NCI-H2081 (cell line): ENCODE measurements around the gene ATP5F1D.

Experiments
- DNase-seq, 2 experiments: peaks; one replicate each; lab custom pipeline; 2025; lab: John Stamatoyannopoulos, UW

The ATP5F1D gene

GRCh38 chr19:1270854-1271527 is 29.4 kb downstream of the ATP5F1D start:
- no peak for DNase-seq

- DNase-seq = no peak
These were observed 30.2 kb downstream of the ATP5F1D start for GRCh38 chr19:1271528-1272422.

- no peak for DNase-seq
These were observed 31.1 kb downstream of the ATP5F1D start for GRCh38 chr19:1272423-1273262.

- DNase-seq = no peak
These were observed 31.9 kb downstream of the ATP5F1D start for GRCh38 chr19:1273263-1274041.

- no peak for DNase-seq
These were observed 32.7 kb downstream of the ATP5F1D start for GRCh38 chr19:1274081-1274851.

- peak; percentile 27 to 41 for DNase-seq
These were observed 33.3 kb downstream of the ATP5F1D start for GRCh38 chr19:1274852-1275259.

GRCh38 chr19:1275260-1275975 is 33.9 kb downstream of the ATP5F1D start, which contains the start of gene FAM174C:
FAM174C (plus strand) TSS chr19:1275530; CDS start chr19:1275550, 20 bp downstream.
- DNase-seq = peak; percentile 97

- DNase-seq = no peak
These were observed 34.6 kb downstream of the ATP5F1D start for GRCh38 chr19:1275976-1276627.

GRCh38 chr19:1276628-1277022 is 35.1 kb downstream of the ATP5F1D start:
- peak; percentile 35 to 72 for DNase-seq

GRCh38 chr19:1277061-1277460 is 35.5 kb downstream of the ATP5F1D start:
- DNase-seq = no peak

- no peak for DNase-seq
These were observed 36.5 kb downstream of the ATP5F1D start for GRCh38 chr19:1278074-1278473.

GRCh38 chr19:1278713-1279660 is 37.4 kb downstream of the ATP5F1D start:
- no peak for DNase-seq

GRCh38 chr19:1279782-1280341 is 38.3 kb downstream of the ATP5F1D start:
- DNase-seq = peak; percentile 69 to 72

- DNase-seq = no peak
These were observed 39.4 kb downstream of the ATP5F1D start for GRCh38 chr19:1280636-1281568.

- no peak for DNase-seq
These were observed 40.2 kb downstream of the ATP5F1D start for GRCh38 chr19:1281569-1282287.

GRCh38 chr19:1282588-1283206 is 41.1 kb downstream of the ATP5F1D start:
- DNase-seq = no peak
